Measurements from ENCODE around the gene PLCXD3.

Gene PLCXD3, protein sequence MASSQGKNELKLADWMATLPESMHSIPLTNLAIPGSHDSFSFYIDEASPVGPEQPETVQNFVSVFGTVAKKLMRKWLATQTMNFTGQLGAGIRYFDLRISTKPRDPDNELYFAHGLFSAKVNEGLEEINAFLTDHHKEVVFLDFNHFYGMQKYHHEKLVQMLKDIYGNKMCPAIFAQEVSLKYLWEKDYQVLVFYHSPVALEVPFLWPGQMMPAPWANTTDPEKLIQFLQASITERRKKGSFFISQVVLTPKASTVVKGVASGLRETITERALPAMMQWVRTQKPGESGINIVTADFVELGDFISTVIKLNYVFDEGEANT

DNA sequence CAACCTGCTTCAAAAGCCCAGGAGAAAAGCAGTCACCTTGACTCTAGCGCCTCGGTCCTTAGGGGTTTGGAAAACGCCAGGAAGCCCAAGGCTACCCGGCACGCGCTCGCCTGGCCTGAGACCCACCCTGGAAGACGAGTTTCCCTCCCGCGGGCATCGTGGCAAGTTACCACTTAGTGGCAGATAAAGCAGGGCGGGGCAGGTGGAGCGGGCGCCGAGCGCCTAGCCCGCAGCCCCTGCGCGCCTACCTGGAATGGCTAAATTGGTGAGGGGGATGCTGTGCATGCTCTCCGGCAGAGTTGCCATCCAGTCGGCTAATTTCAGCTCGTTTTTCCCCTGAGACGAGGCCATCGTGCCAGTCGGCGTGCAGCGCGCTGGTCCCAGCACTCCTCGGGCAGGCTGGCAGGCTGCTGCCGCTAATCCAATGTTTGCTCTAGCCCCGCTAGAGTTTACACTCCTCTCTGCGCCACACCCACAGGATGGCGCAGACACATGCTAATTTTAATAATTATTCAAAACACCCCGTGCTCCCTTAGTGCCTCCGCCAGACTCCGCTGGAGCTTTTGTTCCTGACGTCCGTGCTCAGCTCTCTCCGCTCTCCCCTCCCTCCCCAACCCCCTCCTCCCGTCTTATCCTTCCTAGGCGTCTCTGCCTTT, at the start of gene PLCXD3:
Gene PLCXD3, minus strand, starts transcription at position 426 of the 656 bp plus-strand sequence. Its CDS starts 75 bp downstream, at position 351.
- TF ChIP-seq FOXP2 (optimal IDR thresholded peaks at IDR 0.05; ENCODE audit: control extremely low read depth, extremely low read length, insufficient read depth) (no peak), POLR2AphosphoS5 (IDR thresholded peaks at IDR 0.05; ENCODE audit: borderline replicate concordance, low read depth, low read length) (no peak), EZH2 (IDR thresholded peaks at IDR 0.05) (no peak)
- Histone ChIP-seq H3K27ac (no peak within 1 kb of the TSS), H3K36me3 (ENCODE audit: insufficient read depth, low read length) (no peaks in the 10 kb centered on the region), H3K4me3 (peak within 1 kb of the TSS; percentile 85), H3K9ac (ENCODE audit: insufficient read length) (no peak within 1 kb of the TSS), H3K9me3 (ENCODE audit: low read depth, low read length) (no peaks in the 10 kb centered on the region)
- no peak for DNase-seq (ENCODE audit: low read depth, low spot score)

DNA sequence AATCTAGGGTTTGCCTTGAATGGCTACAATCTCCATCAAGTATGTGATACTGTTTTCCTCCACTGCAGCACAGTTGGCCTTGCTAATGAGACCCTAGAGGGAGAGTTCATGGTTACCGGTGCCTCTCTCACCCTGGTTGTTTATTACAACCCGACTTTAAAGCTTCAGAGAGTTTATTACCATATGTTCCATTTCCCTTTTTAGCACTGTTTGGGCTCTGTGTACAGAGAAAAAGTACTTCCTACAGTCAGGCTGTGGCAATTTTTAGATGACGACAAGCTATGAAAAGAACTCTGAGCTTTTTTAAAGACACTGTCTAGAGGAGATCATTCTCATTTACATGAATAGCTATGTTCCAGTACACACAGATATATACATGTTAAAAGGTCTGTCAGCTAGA, 48.8 kb upstream of the PLCXD3 start:
- Histone ChIP-seq H3K36me3 (ENCODE audit: insufficient read depth, low read length) (no peaks in the 10 kb centered on the region), H3K4me3 (no peak overlapping the region), H3K9ac (ENCODE audit: insufficient read length) (no peak overlapping the region), H3K9me3 (ENCODE audit: low read depth, low read length) (no peaks in the 10 kb centered on the region), H3K27ac (no peak overlapping the region)
- no peak for DNase-seq (ENCODE audit: low read depth, low spot score)
- TF ChIP-seq EZH2 (IDR thresholded peaks at IDR 0.05) = no peak
- TF ChIP-seq FOXP2 (optimal IDR thresholded peaks at IDR 0.05; ENCODE audit: control extremely low read depth, extremely low read length, insufficient read depth) = no peak
- no peak for TF ChIP-seq POLR2AphosphoS5 (IDR thresholded peaks at IDR 0.05; ENCODE audit: borderline replicate concordance, low read depth, low read length)

DNA sequence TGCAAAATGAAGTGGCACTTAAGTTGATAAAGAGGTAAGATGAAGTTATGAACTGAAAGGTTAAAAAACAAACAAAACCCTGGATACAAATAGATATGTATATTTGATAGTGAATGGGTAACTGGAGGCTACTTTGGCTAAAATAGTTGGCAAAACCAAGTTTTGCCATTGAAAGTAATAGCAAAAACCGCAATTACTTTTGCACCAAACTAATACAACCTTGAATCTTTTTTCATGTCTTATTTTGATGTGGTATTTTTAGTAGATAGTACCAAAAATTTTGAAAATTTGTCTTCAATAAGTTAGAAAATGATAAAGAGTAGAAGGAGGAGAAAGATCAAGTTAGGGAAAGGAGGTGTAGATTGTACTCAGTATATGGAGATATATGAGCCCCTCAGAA, 47.9 kb upstream of the PLCXD3 start:
- Histone ChIP-seq H3K9ac (ENCODE audit: insufficient read length) (no peak overlapping the region), H3K27ac (no peak overlapping the region), H3K36me3 (ENCODE audit: insufficient read depth, low read length) (no peaks in the 10 kb centered on the region), H3K9me3 (ENCODE audit: low read depth, low read length) (no peaks in the 10 kb centered on the region), H3K4me3 (no peak overlapping the region)
- DNase-seq (ENCODE audit: low read depth, low spot score) = no peak
- TF ChIP-seq EZH2 (IDR thresholded peaks at IDR 0.05) = no peak
- no peak for TF ChIP-seq FOXP2 (optimal IDR thresholded peaks at IDR 0.05; ENCODE audit: control extremely low read depth, extremely low read length, insufficient read depth)
- TF ChIP-seq POLR2AphosphoS5 (IDR thresholded peaks at IDR 0.05; ENCODE audit: borderline replicate concordance, low read depth, low read length) = no peak

DNA sequence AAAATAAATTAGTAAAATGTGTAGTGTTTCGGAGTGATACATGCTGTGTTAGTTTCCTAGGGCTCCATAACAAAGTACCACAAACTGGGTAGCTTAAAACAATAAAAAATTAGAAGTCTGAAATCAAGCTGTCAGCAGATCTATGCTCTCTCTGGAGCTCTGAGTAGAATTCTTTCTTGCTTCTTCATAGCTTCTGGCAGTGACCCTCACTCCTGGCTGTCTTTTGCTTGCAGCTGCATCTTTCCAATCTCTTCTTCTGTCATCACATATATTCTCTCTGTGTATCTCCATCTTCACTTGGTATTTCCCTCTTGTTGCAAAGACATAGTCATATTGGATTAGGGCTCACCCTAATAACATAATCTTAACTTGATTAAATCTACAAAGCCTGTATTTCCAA, 37.6 kb upstream of the PLCXD3 start:
- no peaks in the 10 kb centered on the region for H3K36me3 ChIP-seq (ENCODE audit: insufficient read depth, low read length)
- DNase-seq (ENCODE audit: low read depth, low spot score) = no peak
- H3K4me3 ChIP-seq = no peak overlapping the region
- no peaks in the 10 kb centered on the region for H3K9me3 ChIP-seq (ENCODE audit: low read depth, low read length)
- no peak overlapping the region for H3K27ac ChIP-seq
- no peak overlapping the region for H3K9ac ChIP-seq (ENCODE audit: insufficient read length)
- no peak for TF ChIP-seq FOXP2 (optimal IDR thresholded peaks at IDR 0.05; ENCODE audit: control extremely low read depth, extremely low read length, insufficient read depth)
- TF ChIP-seq POLR2AphosphoS5 (IDR thresholded peaks at IDR 0.05; ENCODE audit: borderline replicate concordance, low read depth, low read length) = no peak
- no peak for TF ChIP-seq EZH2 (IDR thresholded peaks at IDR 0.05)

DNA sequence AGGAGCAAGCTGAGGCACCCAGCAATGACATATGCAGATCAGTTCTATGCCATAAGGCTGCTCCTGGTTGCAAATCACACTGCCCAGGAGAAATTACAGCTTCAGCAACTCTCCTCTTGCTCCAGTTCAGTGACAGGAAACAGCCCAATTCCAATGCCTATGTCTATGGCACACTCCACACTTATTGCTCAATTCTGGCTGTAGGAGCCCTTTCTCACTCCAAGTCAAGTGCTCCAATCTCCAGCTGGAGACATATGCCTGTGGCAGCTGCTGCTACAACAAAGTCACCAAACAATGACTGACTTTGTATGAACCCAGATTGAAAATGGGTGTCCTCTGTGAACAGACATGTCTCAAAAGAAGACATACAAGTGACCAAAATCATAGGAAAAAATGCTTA, 31.8 kb upstream of the PLCXD3 start:
- H3K4me3 ChIP-seq = no peak overlapping the region
- H3K27ac ChIP-seq = no peak overlapping the region
- H3K9ac ChIP-seq (ENCODE audit: insufficient read length) = no peak overlapping the region
- DNase-seq (ENCODE audit: low read depth, low spot score) = no peak
- H3K36me3 ChIP-seq (ENCODE audit: insufficient read depth, low read length) = no peaks in the 10 kb centered on the region
- TF ChIP-seq EZH2 (IDR thresholded peaks at IDR 0.05) = no peak
- TF ChIP-seq FOXP2 (optimal IDR thresholded peaks at IDR 0.05; ENCODE audit: control extremely low read depth, extremely low read length, insufficient read depth) = no peak
- TF ChIP-seq POLR2AphosphoS5 (IDR thresholded peaks at IDR 0.05; ENCODE audit: borderline replicate concordance, low read depth, low read length) = no peak
- H3K9me3 ChIP-seq (ENCODE audit: low read depth, low read length) = no peaks in the 10 kb centered on the region

DNA sequence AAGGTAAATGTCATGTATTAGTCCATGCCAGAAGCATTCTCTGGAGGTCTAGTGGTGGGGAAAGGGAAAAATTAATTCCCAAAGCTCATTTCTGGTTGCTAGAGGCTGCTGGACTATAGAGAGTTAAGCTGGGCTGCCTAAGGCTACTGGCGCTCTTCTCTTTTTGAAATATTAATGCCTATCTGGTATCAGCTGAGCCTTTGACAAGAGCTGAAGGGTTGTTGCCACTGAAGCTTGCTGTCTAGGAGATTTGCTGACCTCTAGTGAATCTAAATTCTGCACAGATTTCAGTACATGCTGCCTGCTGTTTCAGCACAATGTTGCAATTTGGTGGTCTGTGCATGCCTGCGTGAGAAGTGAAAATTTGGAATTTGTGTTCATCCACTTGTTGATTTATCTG, 29.1 kb upstream of the PLCXD3 start:
- Histone ChIP-seq H3K36me3 (ENCODE audit: insufficient read depth, low read length) (no peaks in the 10 kb centered on the region), H3K9ac (ENCODE audit: insufficient read length) (no peak overlapping the region), H3K4me3 (no peak overlapping the region), H3K9me3 (ENCODE audit: low read depth, low read length) (no peaks in the 10 kb centered on the region), H3K27ac (no peak overlapping the region)
- TF ChIP-seq EZH2 (IDR thresholded peaks at IDR 0.05) (no peak), POLR2AphosphoS5 (IDR thresholded peaks at IDR 0.05; ENCODE audit: borderline replicate concordance, low read depth, low read length) (no peak), FOXP2 (optimal IDR thresholded peaks at IDR 0.05; ENCODE audit: control extremely low read depth, extremely low read length, insufficient read depth) (no peak)
- DNase-seq (ENCODE audit: low read depth, low spot score) = no peak

DNA sequence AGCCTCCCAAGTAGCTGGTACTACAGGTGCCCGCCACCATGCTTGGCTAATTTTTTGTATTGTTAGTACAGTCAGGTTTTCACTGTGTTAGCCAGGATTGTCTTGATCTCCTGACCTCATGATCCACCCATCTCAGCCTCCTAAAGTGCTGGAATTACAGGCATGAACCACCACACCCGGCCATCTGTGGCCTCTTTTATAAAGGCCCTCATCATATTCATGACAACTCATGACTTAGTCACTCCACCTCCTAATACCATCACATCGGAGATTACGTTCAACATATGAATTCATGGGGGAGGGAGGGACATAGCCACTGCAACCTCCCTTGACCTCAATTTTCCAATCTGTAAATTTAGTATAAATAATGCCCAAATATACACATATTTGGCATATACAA, 27.2 kb upstream of the PLCXD3 start:
- Histone ChIP-seq H3K4me3 (no peak overlapping the region), H3K9ac (ENCODE audit: insufficient read length) (no peak overlapping the region), H3K27ac (no peak overlapping the region), H3K9me3 (ENCODE audit: low read depth, low read length) (no peaks in the 10 kb centered on the region), H3K36me3 (ENCODE audit: insufficient read depth, low read length) (no peaks in the 10 kb centered on the region)
- DNase-seq (ENCODE audit: low read depth, low spot score) = no peak
- TF ChIP-seq EZH2 (IDR thresholded peaks at IDR 0.05) (no peak), FOXP2 (optimal IDR thresholded peaks at IDR 0.05; ENCODE audit: control extremely low read depth, extremely low read length, insufficient read depth) (no peak), POLR2AphosphoS5 (IDR thresholded peaks at IDR 0.05; ENCODE audit: borderline replicate concordance, low read depth, low read length) (no peak)

DNA sequence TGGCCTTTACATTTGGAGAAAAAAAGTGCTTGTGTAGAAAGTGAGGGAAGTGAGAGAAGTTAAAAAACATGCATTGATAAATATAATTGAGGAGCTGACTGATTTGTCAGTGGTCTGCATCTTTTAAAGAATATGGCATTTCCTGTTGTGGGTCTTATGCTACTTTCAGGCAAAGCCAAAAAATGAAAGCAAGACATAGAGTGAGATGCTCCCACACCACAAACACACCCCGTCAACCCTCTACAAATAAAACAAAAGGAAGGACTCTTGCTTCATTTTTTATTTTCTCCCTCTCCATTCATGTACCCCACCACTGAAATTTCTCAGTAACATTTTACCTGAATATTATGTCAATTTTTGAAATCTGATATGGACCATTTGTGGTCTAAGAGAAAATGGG, 22.1 kb upstream of the PLCXD3 start:
- no peak for DNase-seq (ENCODE audit: low read depth, low spot score)
- Histone ChIP-seq H3K4me3 (no peak overlapping the region), H3K27ac (no peak overlapping the region), H3K36me3 (ENCODE audit: insufficient read depth, low read length) (no peaks in the 10 kb centered on the region), H3K9me3 (ENCODE audit: low read depth, low read length) (no peaks in the 10 kb centered on the region), H3K9ac (ENCODE audit: insufficient read length) (no peak overlapping the region)
- no peak for TF ChIP-seq POLR2AphosphoS5 (IDR thresholded peaks at IDR 0.05; ENCODE audit: borderline replicate concordance, low read depth, low read length)
- TF ChIP-seq FOXP2 (optimal IDR thresholded peaks at IDR 0.05; ENCODE audit: control extremely low read depth, extremely low read length, insufficient read depth) = no peak

Measured in SK-N-MC (cell line).